HG03196 (cell line): ENCODE measurements around the gene RNF4.
A peak's percentile ranks its signal among the peaks of the same experiment; 100 is the strongest.

Source experiments
- ATAC-seq: cut with Tn5 transposase; IDR thresholded peaks from one replicate; pipeline ENCODE4 v1.9.1; 2021; ENCODE audit not compliant: unreplicated experiment

RNF4 gene

GRCh38 chr4:2437475-2438215, 31.3 kb upstream of the RNF4 start:
- ATAC-seq: no peak

GRCh38 chr4:2438822-2439718, 29.8 kb upstream of the RNF4 start:
- ATAC-seq: no peak

GRCh38 chr4:2441393-2442174, 27.3 kb upstream of the RNF4 start:
- peak; percentile 79 for ATAC-seq

GRCh38 chr4:2442175-2442993, 26.5 kb upstream of the RNF4 start:
- no peak for ATAC-seq

- no peak for ATAC-seq
Observed at GRCh38 chr4:2443061-2443730, 25.7 kb upstream of the RNF4 start.

- ATAC-seq: no peak
Observed at GRCh38 chr4:2443956-2444740, 24.8 kb upstream of the RNF4 start.

GRCh38 chr4:2445130-2445529, 23.8 kb upstream of the RNF4 start:
- no peak for ATAC-seq

- no peak for ATAC-seq
Observed at GRCh38 chr4:2445571-2445970, 23.3 kb upstream of the RNF4 start.

GRCh38 chr4:2446656-2447564, 22.0 kb upstream of the RNF4 start:
- no peak for ATAC-seq

GRCh38 chr4:2448589-2448988, 20.3 kb upstream of the RNF4 start:
- no peak for ATAC-seq

- no peak for ATAC-seq
Observed at GRCh38 chr4:2449051-2449450, 19.9 kb upstream of the RNF4 start.

- ATAC-seq: no peak
Observed at GRCh38 chr4:2449511-2450392, 19.2 kb upstream of the RNF4 start.

- no peak for ATAC-seq
Observed at GRCh38 chr4:2450394-2451035, 18.4 kb upstream of the RNF4 start.

GRCh38 chr4:2451036-2451520, 17.8 kb upstream of the RNF4 start:
- ATAC-seq: no peak

- ATAC-seq: no peak
Observed at GRCh38 chr4:2451821-2452785, 16.8 kb upstream of the RNF4 start.
